Right lobe of liver (tissue), 6 donors: ENCODE measurements around the gene LRP10. TPM values are rescaled to one million over a fixed set of nuclear protein-coding genes. Genes with fewer than 3 reads are reported as not detected.
A peak's percentile ranks its signal among the peaks of the same experiment; 100 is the strongest.

ENCODE experiments used
- ATAC-seq, 4 donors: fragments of 200-7000 bp; cut with Tn5 transposase; one replicate each; pipeline ENCODE4 v1.9.1; 2020; ENCODE audit warnings: mild to moderate bottlenecking in 4 of 4, moderate library complexity in 4 of 4
- DNase-seq, 3 donors: peaks; one replicate each; pipeline ENCODE4 v3.0.0-alpha.2; 2020
- H3K27ac ChIP-seq, 3 donors: fragments of 200-600 bp; one replicate each; pipeline ENCODE4 v1.8.0; 2022
- H3K27me3 ChIP-seq, 2 donors: fragments of 200-600 bp; one replicate each; pipeline ENCODE4 v1.8.0; 2022
- H3K36me3 ChIP-seq, 4 donors: fragments of 200-600 bp; sonication (generic) in 1 of 4; one replicate each; pipeline versions ENCODE4 v1.5.1 to v1.8.0; 2017 to 2022; ENCODE audit warnings: control low read depth in 1 of 4
- H3K4me1 ChIP-seq, 4 donors: fragments of 200-600 bp; sonication (generic) in 1 of 4; one replicate each; pipeline versions ENCODE4 v1.5.1 to v1.8.0; 2017 to 2022; ENCODE audit warnings: control low read depth in 1 of 4
- H3K4me3 ChIP-seq, 3 donors: fragments of 200-600 bp; one replicate each; pipeline ENCODE4 v1.8.0; 2022
- H3K9me3 ChIP-seq, 4 donors: fragments of 200-600 bp; sonication (generic) in 1 of 4; one replicate each; pipeline versions ENCODE4 v1.5.1 to v1.8.0; 2017 to 2022; ENCODE audit warnings: control low read depth in 1 of 4
- CTCF ChIP-seq, 4 donors: fragments of 200-600 bp in 3 of 4; fragments of 450-650 bp in 1 of 4; IDR thresholded peaks; one replicate each; pipeline versions ENCODE4 v1.5.1 to v1.8.0; 2016 to 2022; ENCODE audit warnings: antibody characterized with exemption in 4 of 4, mild to moderate bottlenecking in 2 of 4
- POLR2A ChIP-seq: fragments of 450-650 bp; IDR thresholded peaks from one replicate; pipeline ENCODE4 v1.6.1; 2017; ENCODE audit warnings: antibody characterized with exemption, mild to moderate bottlenecking
- WGBS: methylation state at CpG from one replicate; pipeline ENCODE4 v1.1.6; 2018; ENCODE audit warnings: low coverage, low lambda C conversion rate; ENCODE audit not compliant: insufficient coverage; ENCODE audit errors: missing lambda C conversion rate; 5-methylcytosine and 5-hydroxymethylcytosine counted together
- intact Hi-C, 2 donors: fragments of 100-400 bp; cut with DNase I; formaldehyde crosslinking; loops; one replicate each; pipeline versions ENCODE4 v1.11.2 to v1.14.1; 2022
- total RNA-seq, 6 experiments: library from RNA; depleted of rRNA in 2 of 6; stranded (reverse); fragments of >200 nt in 2 of 6; fragmentation: NEBNext Ultra II Directional in 3 of 6; extraction: Animal tissue kit (Norgen Biotek cat#: 25700) in 3 of 6; gene quantifications; one replicate each; pipeline versions ENCODE4 v1.1.0 to v1.2.4, GENCODE V29; 2016 to 2023
- donor health status: DM: no; HTN: yes; CAD: no.
- donor health status: DM: no; HTN: no; CAD: no.
- donor health status: DM: no; HTN: no; CAD: no.
- donor health status: DM: no; HTN: yes; CAD: no.
- donor health status: DM: no; HTN: yes; CAD: no.

Gene LRP10
- total RNA-seq, 6 experiments from 2014 or later: 31.0 to 54.5 (median 44.6) TPM

- no peak overlapping the region for H3K4me3 ChIP-seq
- TF ChIP-seq CTCF (IDR thresholded peaks at IDR 0.05) (no peak), POLR2A (no peak)
- DNase-seq (no peak), ATAC-seq (no peak)
- no peaks in the 10 kb centered on the region for H3K4me1 ChIP-seq
- no peak overlapping the region for H3K27ac ChIP-seq
- no peaks in the 10 kb centered on the region for H3K27me3 ChIP-seq
- intact Hi-C loops: no loop called here
- no peaks in the 10 kb centered on the region for H3K36me3 ChIP-seq
- H3K9me3 ChIP-seq: no peaks in the 10 kb centered on the region
These were observed 9.9 kb upstream of the LRP10 start for GRCh38 chr14:22861651-22862050.

GRCh38 chr14:22864979-22865378 is 6.6 kb upstream of the LRP10 start:
- intact Hi-C loops: no loop called here
- ATAC-seq (no peak), DNase-seq (peak in 1 of 3 donors; percentile 11)
- H3K4me3 ChIP-seq: no peak overlapping the region
- no peaks in the 10 kb centered on the region for H3K9me3 ChIP-seq
- H3K27me3 ChIP-seq: no peaks in the 10 kb centered on the region
- no peaks in the 10 kb centered on the region for H3K4me1 ChIP-seq
- WGBS: 64% methylated on average over 4 of the region's 4 CpGs
- H3K36me3 ChIP-seq: no peaks in the 10 kb centered on the region
- no peak for TF ChIP-seq CTCF (IDR thresholded peaks at IDR 0.05)
- no peak overlapping the region for H3K27ac ChIP-seq

GRCh38 chr14:22865424-22866405 is 5.8 kb upstream of the LRP10 start:
- ATAC-seq: peak in 1 of 4 donors; percentile 24
- Histone ChIP-seq H3K4me1 (peaks cover 0 to 7% (median 3%) of the 10 kb centered on the region in 4 donors), H3K9me3 (no peaks in the 10 kb centered on the region), H3K27ac (no peak overlapping the region), H3K27me3 (no peaks in the 10 kb centered on the region), H3K36me3 (no peaks in the 10 kb centered on the region), H3K4me3 (no peak overlapping the region)
- TF ChIP-seq POLR2A: no peak
- TF ChIP-seq CTCF (IDR thresholded peaks at IDR 0.05): peak in 3 of 4 donors; percentile 5 to 7 (median 6)
- WGBS: 59% methylated on average over 4 of the region's 6 CpGs
- DNase-seq: peak in 1 of 3 donors; percentile 33
- intact Hi-C loops: no loop called here

- intact Hi-C loops: no loop called here
- DNase-seq: peak in 1 of 3 donors; percentile 17
- Histone ChIP-seq H3K4me1 (peaks cover 0 to 10% (median 3%) of the 10 kb centered on the region in 4 donors), H3K27me3 (no peaks in the 10 kb centered on the region), H3K27ac (no peak overlapping the region), H3K9me3 (no peaks in the 10 kb centered on the region), H3K36me3 (no peaks in the 10 kb centered on the region), H3K4me3 (no peak overlapping the region)
- TF ChIP-seq CTCF (IDR thresholded peaks at IDR 0.05): no peak
- no peak for ATAC-seq
- WGBS: 100% methylated on average over 4 of the region's 5 CpGs
These were observed 4.7 kb upstream of the LRP10 start for GRCh38 chr14:22866874-22867273.
